GM21786 (cell line): Measurements from ENCODE around the gene CAMK2G.

ENCODE experiments used
- ATAC-seq: cut with Tn5 transposase; IDR thresholded peaks from one replicate; pipeline ENCODE4 v1.9.1; 2021; ENCODE audit not compliant: unreplicated experiment

Gene CAMK2G

GRCh38 chr10:73779539-73780197 is 94.7 kb downstream of the CAMK2G start:
- ATAC-seq = no peak

- no peak for ATAC-seq
Measured at GRCh38 chr10:73779018-73779417, 95.3 kb downstream of the CAMK2G start.

GRCh38 chr10:73774637-73775036 is 99.7 kb downstream of the CAMK2G start:
- no peak for ATAC-seq

GRCh38 chr10:73773152-73773879 is 101.0 kb downstream of the CAMK2G start:
- ATAC-seq = no peak

- peak; percentile 57 for ATAC-seq
Measured at GRCh38 chr10:73772281-73773151, 101.8 kb downstream of the CAMK2G start.

- ATAC-seq = no peak
Measured at GRCh38 chr10:73771722-73772280, 102.6 kb downstream of the CAMK2G start.

- no peak for ATAC-seq
Measured at GRCh38 chr10:73769396-73769795, 105.0 kb downstream of the CAMK2G start.

GRCh38 chr10:73768881-73769280 is 105.5 kb downstream of the CAMK2G start:
- no peak for ATAC-seq

- ATAC-seq = no peak
Measured at GRCh38 chr10:73765066-73765465, 109.3 kb downstream of the CAMK2G start.

GRCh38 chr10:73763343-73763742 is 111.0 kb downstream of the CAMK2G start:
- ATAC-seq = no peak

GRCh38 chr10:73762915-73763314 is 111.4 kb downstream of the CAMK2G start:
- ATAC-seq = no peak
